Measurements from ENCODE around the gene HEXD.

DNA sequence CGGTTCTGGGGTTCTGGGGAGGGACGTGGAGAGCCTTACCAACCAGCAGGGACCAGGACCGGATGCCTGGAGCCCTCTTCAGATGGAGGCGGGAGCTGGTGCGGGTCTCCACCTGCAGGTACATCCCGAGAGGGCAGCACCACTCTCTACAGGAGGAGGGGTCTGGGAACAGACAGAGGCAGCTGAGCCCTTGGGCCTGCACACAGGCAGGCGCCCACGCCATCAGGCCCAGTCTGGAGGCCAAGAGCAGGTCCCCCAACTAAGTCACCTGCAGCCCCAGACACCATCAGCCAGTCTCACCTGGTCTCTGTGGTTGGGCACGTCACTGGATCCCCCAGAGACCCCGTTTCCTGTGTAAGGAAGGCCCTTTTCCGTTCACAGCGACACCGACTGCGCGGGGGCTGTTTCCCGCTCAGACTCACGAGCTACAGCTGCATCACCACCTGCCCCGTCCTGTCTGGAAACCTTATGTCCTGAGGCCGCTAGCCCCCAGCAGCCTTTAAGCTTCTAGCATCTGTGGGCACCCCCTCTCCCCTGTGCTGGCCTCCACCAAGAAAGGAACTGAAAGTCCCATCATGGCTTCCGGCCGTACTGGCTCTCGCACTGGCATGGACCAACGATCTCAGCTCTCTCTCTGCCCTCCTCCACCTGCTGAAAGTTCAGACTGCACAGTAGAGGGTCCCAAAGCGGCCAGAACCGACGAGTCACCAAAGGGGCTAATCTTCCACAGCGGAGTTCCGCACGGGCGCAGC, 31.2 kb downstream of the HEXD start:
- TF ChIP-seq, protein P1, sequence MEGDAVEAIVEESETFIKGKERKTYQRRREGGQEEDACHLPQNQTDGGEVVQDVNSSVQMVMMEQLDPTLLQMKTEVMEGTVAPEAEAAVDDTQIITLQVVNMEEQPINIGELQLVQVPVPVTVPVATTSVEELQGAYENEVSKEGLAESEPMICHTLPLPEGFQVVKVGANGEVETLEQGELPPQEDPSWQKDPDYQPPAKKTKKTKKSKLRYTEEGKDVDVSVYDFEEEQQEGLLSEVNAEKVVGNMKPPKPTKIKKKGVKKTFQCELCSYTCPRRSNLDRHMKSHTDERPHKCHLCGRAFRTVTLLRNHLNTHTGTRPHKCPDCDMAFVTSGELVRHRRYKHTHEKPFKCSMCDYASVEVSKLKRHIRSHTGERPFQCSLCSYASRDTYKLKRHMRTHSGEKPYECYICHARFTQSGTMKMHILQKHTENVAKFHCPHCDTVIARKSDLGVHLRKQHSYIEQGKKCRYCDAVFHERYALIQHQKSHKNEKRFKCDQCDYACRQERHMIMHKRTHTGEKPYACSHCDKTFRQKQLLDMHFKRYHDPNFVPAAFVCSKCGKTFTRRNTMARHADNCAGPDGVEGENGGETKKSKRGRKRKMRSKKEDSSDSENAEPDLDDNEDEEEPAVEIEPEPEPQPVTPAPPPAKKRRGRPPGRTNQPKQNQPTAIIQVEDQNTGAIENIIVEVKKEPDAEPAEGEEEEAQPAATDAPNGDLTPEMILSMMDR (IDR thresholded peaks at IDR 0.05; ENCODE audit: borderline replicate concordance, extremely low read depth, low read length, poor library complexity, severe bottlenecking) = no peak
- TF ChIP-seq EZH2 (IDR thresholded peaks at IDR 0.05; ENCODE audit: borderline replicate concordance, low read depth, low read length, severe bottlenecking) = no peak

All from DND-41 (cell line).